Measurements from ENCODE around the gene ENTPD8. TPM values are rescaled to one million over a fixed set of nuclear protein-coding genes. Genes with fewer than 3 reads are reported as not detected.

Gene ENTPD8
- total and polyA plus RNA-seq, 2 of the 13 experiments (the other 11 are each of a cell fraction or from before 2014, with no cell fraction given): 0.26 to 0.44 TPM

- TF ChIP-seq ZGPAT (CRISPR knock-in tag; IDR thresholded peaks at IDR 0.05) (peak; percentile 34; the same call in 1 of the 2 replicates), EED (CRISPR knock-in tag; IDR thresholded peaks at IDR 0.05) (no peak), YEATS2 (CRISPR knock-in tag; IDR thresholded peaks at IDR 0.05; ENCODE audit: borderline replicate concordance) (0 out of 2 replicates have a peak, but pooled peaks have one; percentile 25), KDM2A (CRISPR knock-in tag; IDR thresholded peaks at IDR 0.05; ENCODE audit: borderline replicate concordance, low read depth) (peak; percentile 24; the same call in 1 of the 2 replicates), SRSF1 (optimal IDR thresholded peaks at IDR 0.05; ENCODE audit: low read depth, low read length) (no peak), BHLHE40 (IDR thresholded peaks at IDR 0.05; ENCODE audit: low read length) (peak; percentile 89), ZNF292 (CRISPR knock-in tag; IDR thresholded peaks at IDR 0.05; ENCODE audit: borderline replicate concordance, low read depth) (0 out of 2 replicates have a peak, but pooled peaks have one; percentile 29), PRPF4 (IDR thresholded peaks at IDR 0.05; ENCODE audit: low read depth, low read length, poor library complexity, severe bottlenecking) (no peak), ZNF431 (CRISPR knock-in tag; IDR thresholded peaks at IDR 0.05; ENCODE audit: borderline replicate concordance, low read depth) (no peak), FOXP1 (IDR thresholded peaks at IDR 0.05) (no peak), FOXP1 (CRISPR knock-in tag; IDR thresholded peaks at IDR 0.05) (peak; percentile 81), SAP130 (CRISPR knock-in tag; IDR thresholded peaks at IDR 0.05; ENCODE audit: low read depth) (0 out of 2 replicates have a peak, but pooled peaks have one; percentile 51), KDM5A (IDR thresholded peaks at IDR 0.05; ENCODE audit: borderline replicate concordance, low read length) (no peak), ZNF646 (CRISPR knock-in tag; IDR thresholded peaks at IDR 0.05) (no peak), BRCA1 (CRISPR knock-in tag; IDR thresholded peaks at IDR 0.05) (no peak), ZBTB38 (CRISPR knock-in tag; IDR thresholded peaks at IDR 0.05) (peak; percentile 84)
Observed at GRCh38 chr9:137482094-137482781, 41.1 kb upstream of the ENTPD8 start (continued).
